HS-5 (cell line): Measurements from ENCODE around the gene TMEM170A.
"Not testable (repeated sequence)": the region's sequence is repeated elsewhere in the genome, so short reads cannot be mapped to it uniquely, and the experiment has no call there.

Experiments
- DNase-seq: peaks from one replicate; pipeline ENCODE4 v3.0.0-alpha.2; 2012; ENCODE audit warnings: low read depth

TMEM170A gene

GRCh38 chr16:75464122-75464918, at the start of gene TMEM170A:
Gene TMEM170A, minus strand, starts transcription at chr16:75464689. Its CDS starts 89 bp downstream, at chr16:75464600.
- DNase-seq: peak; percentile 98

- peak; percentile 92 for DNase-seq
Observed at GRCh38 chr16:75506574-75506973, 42.1 kb upstream of the TMEM170A start.

- no peak for DNase-seq
Observed at GRCh38 chr16:75506107-75506506, 41.6 kb upstream of the TMEM170A start.

GRCh38 chr16:75503801-75504200, 39.3 kb upstream of the TMEM170A start:
- no peak for DNase-seq

- no peak for DNase-seq
Observed at GRCh38 chr16:75502916-75503605, 38.6 kb upstream of the TMEM170A start.

GRCh38 chr16:75501820-75502219, 37.3 kb upstream of the TMEM170A start:
- not testable (repeated sequence) for DNase-seq

GRCh38 chr16:75501359-75501758, 36.9 kb upstream of the TMEM170A start:
- no peak for DNase-seq

GRCh38 chr16:75498605-75499322, 34.3 kb upstream of the TMEM170A start:
- not testable (repeated sequence) for DNase-seq

- DNase-seq: no peak
Observed at GRCh38 chr16:75497558-75497957, 33.1 kb upstream of the TMEM170A start.

- no peak for DNase-seq
Observed at GRCh38 chr16:75495076-75495674, 30.7 kb upstream of the TMEM170A start, which contains the start of gene CHST6. Gene CHST6, minus strand, starts transcription at chr16:75495441. Its CDS starts 15,613 bp downstream, at chr16:75479828.

GRCh38 chr16:75494661-75495075, 30.2 kb upstream of the TMEM170A start:
- no peak for DNase-seq

- no peak for DNase-seq
Observed at GRCh38 chr16:75494184-75494583, 29.7 kb upstream of the TMEM170A start.

GRCh38 chr16:75491876-75492275, 27.4 kb upstream of the TMEM170A start:
- no peak for DNase-seq

- DNase-seq: no peak
Observed at GRCh38 chr16:75488322-75488721, 23.8 kb upstream of the TMEM170A start.

GRCh38 chr16:75486676-75487313, 22.3 kb upstream of the TMEM170A start:
- DNase-seq: no peak

- DNase-seq: no peak
Observed at GRCh38 chr16:75486014-75486675, 21.7 kb upstream of the TMEM170A start.

- no peak for DNase-seq
Observed at GRCh38 chr16:75485230-75486013, 20.9 kb upstream of the TMEM170A start.

- DNase-seq: no peak
Observed at GRCh38 chr16:75483222-75483621, 18.7 kb upstream of the TMEM170A start.

- DNase-seq: no peak
Observed at GRCh38 chr16:75482434-75483205, 18.1 kb upstream of the TMEM170A start.
